HepG2 (cell line): ENCODE results near the gene KAT14. TPM values are rescaled to one million over a fixed set of nuclear protein-coding genes. Genes with fewer than 3 reads are reported as not detected.

Source experiments
- CREB1 ChIP-seq, 2 experiments: fragments of 450-650 bp in 1 of 2; IDR thresholded peaks; 2 replicates each; pipeline ENCODE4 v1.6.1; 2016 to 2017; ENCODE audit warnings: control low read depth in 1 of 2, mild to moderate bottlenecking in 1 of 2, missing compliant biosample characterization in 1 of 2, missing genetic modification characterization in 1 of 2
- CREBL2 ChIP-seq: sonication (generic); formaldehyde crosslinking; IDR thresholded peaks from 2 replicates; pipeline ENCODE4 v1.8.1; 2023; ENCODE audit warnings: missing genetic modification reagents, mild to moderate bottlenecking, borderline replicate concordance
- EEA1 ChIP-seq: sonication (generic); formaldehyde crosslinking; IDR thresholded peaks from 2 replicates; pipeline ENCODE4 v1.5.1; 2020; ENCODE audit warnings: mild to moderate bottlenecking, missing genetic modification reagents, borderline replicate concordance
- HOXA7 ChIP-seq: sonication (generic); formaldehyde crosslinking; IDR thresholded peaks from 2 replicates; pipeline ENCODE4 v1.8.1; 2022; ENCODE audit warnings: mild to moderate bottlenecking, missing genetic modification reagents, moderate library complexity
- KDM5A ChIP-seq: fragments of 200-600 bp; sonication (generic); IDR thresholded peaks from 2 replicates; pipeline ENCODE4 v1.7.0; 2018; ENCODE audit warnings: antibody characterized with exemption, mild to moderate bottlenecking, low read length, borderline replicate concordance
- KMT2B ChIP-seq: IDR thresholded peaks from 2 replicates; pipeline ENCODE4 v1.6.1; 2016; ENCODE audit warnings: missing genetic modification reagents, missing compliant biosample characterization
- MAFF ChIP-seq: IDR thresholded peaks from 2 replicates; pipeline ENCODE4 v1.6.1; 2011; ENCODE audit warnings: low read depth, low read length, improper control_type of control experiment
- MXD4 ChIP-seq: IDR thresholded peaks from 2 replicates; pipeline ENCODE4 v1.6.1; 2016; ENCODE audit warnings: mild to moderate bottlenecking, missing biosample characterization, missing genetic modification reagents
- NFYB ChIP-seq: sonication (generic); formaldehyde crosslinking; IDR thresholded peaks from 2 replicates; pipeline ENCODE4 v1.4.0; 2020; ENCODE audit warnings: missing genetic modification reagents
- NR2C2 ChIP-seq: sonication (generic); formaldehyde crosslinking; IDR thresholded peaks from 2 replicates; pipeline ENCODE4 v1.4.0; 2020; ENCODE audit warnings: missing genetic modification reagents, mild to moderate bottlenecking, moderate library complexity, borderline replicate concordance
- NRL ChIP-seq: sonication (generic); formaldehyde crosslinking; IDR thresholded peaks from 2 replicates; pipeline ENCODE4 v1.5.0; 2020; ENCODE audit warnings: missing genetic modification reagents, mild to moderate bottlenecking, moderate library complexity, borderline replicate concordance
- SIN3A ChIP-seq: IDR thresholded peaks from 2 replicates; pipeline ENCODE4 v1.6.1; 2011; ENCODE audit warnings: low read depth, mild to moderate bottlenecking, control low read depth, low read length, borderline replicate concordance
- TCF12 ChIP-seq, 2 experiments: fragments of 450-650 bp in 1 of 2; sonication (generic) in 1 of 2; formaldehyde crosslinking in 1 of 2; IDR thresholded peaks; 2 replicates each; pipeline versions ENCODE4 v1.6.1 to v1.8.0; 2017 to 2022; ENCODE audit warnings: antibody characterized with exemption in 1 of 2, mild to moderate bottlenecking in 1 of 2, missing genetic modification reagents in 1 of 2, moderate library complexity in 1 of 2
- TGIF2 ChIP-seq: IDR thresholded peaks from 2 replicates; pipeline ENCODE4 v1.6.1; 2016; ENCODE audit warnings: control low read depth, missing compliant biosample characterization
- TSC22D2 ChIP-seq: sonication (generic); formaldehyde crosslinking; IDR thresholded peaks from 2 replicates; pipeline ENCODE4 v1.5.1; 2020; ENCODE audit warnings: missing genetic modification reagents, mild to moderate bottlenecking, borderline replicate concordance
- ZBTB2 ChIP-seq: sonication (generic); formaldehyde crosslinking; IDR thresholded peaks from 2 replicates; pipeline ENCODE4 v1.8.0; 2022; ENCODE audit warnings: low read depth, missing genetic modification reagents
- ZBTB34 ChIP-seq: sonication (generic); formaldehyde crosslinking; IDR thresholded peaks from 2 replicates; pipeline ENCODE4 v1.8.0; 2022; ENCODE audit warnings: mild to moderate bottlenecking, missing genetic modification reagents
- ZFX ChIP-seq: sonication (generic); formaldehyde crosslinking; IDR thresholded peaks from 2 replicates; pipeline ENCODE4 v1.4.0; 2020; ENCODE audit warnings: mild to moderate bottlenecking, low read depth, missing genetic modification reagents, moderate library complexity
- ZNF12 ChIP-seq: sonication (generic); formaldehyde crosslinking; IDR thresholded peaks from 2 replicates; pipeline ENCODE4 v1.5.0; 2020; ENCODE audit warnings: missing genetic modification reagents
- ZNF367 ChIP-seq: sonication (generic); formaldehyde crosslinking; IDR thresholded peaks from 2 replicates; pipeline ENCODE4 v1.4.0; 2020; ENCODE audit warnings: missing genetic modification reagents, borderline replicate concordance
- ZNF552 ChIP-seq: sonication (generic); formaldehyde crosslinking; IDR thresholded peaks from 2 replicates; pipeline ENCODE4 v1.9.0; 2022; ENCODE audit warnings: missing genetic modification reagents, mild to moderate bottlenecking, borderline replicate concordance
- ZNF567 ChIP-seq: sonication (generic); formaldehyde crosslinking; IDR thresholded peaks from 2 replicates; pipeline ENCODE4 v1.8.1; 2023; ENCODE audit warnings: mild to moderate bottlenecking, missing genetic modification reagents, borderline replicate concordance
- ZNF639 ChIP-seq: conservative IDR thresholded peaks from 2 replicates; pipeline ENCODE4 v1.6.1; 2018; ENCODE audit warnings: missing genetic modification reagents
- ZNF75D ChIP-seq: sonication (generic); formaldehyde crosslinking; IDR thresholded peaks from 2 replicates; pipeline ENCODE4 v1.8.1; 2023; ENCODE audit warnings: missing genetic modification reagents, mild to moderate bottlenecking, borderline replicate concordance
- ZNF772 ChIP-seq: sonication (generic); formaldehyde crosslinking; IDR thresholded peaks from 2 replicates; pipeline ENCODE4 v1.5.0; 2020; ENCODE audit warnings: mild to moderate bottlenecking, missing genetic modification reagents
- ZSCAN31 ChIP-seq: sonication (generic); formaldehyde crosslinking; IDR thresholded peaks from 2 replicates; pipeline ENCODE4 v1.5.0; 2020; ENCODE audit warnings: low read depth, mild to moderate bottlenecking, missing genetic modification reagents
- polyA plus RNA-seq, 8 experiments: library from polyadenylated mRNA; depleted of rRNA in 3 of 8; stranded (reverse) in 7 of 8; unstranded in 1 of 8; fragments of >200 nt; fragmentation: Illumina TruSeq in 4 of 8; extraction: Trizol in 4 of 8; gene quantifications; 2 replicates each; pipeline versions ENCODE4 v1.2.1 to v1.2.3, GENCODE V29; 2011 to 2016; ENCODE audit warnings: low read depth in 4 of 8, missing spikeins in 1 of 8, mixed read lengths in 1 of 8; ENCODE audit not compliant: insufficient read depth in 1 of 8
- total RNA-seq, 5 experiments: library from RNA; depleted of rRNA; stranded (reverse); fragments of >200 nt; fragmentation: Illumina TruSeq; extraction: Trizol; gene quantifications; 2 replicates each; pipeline ENCODE4 v1.2.3, GENCODE V29; 2016; ENCODE audit warnings: low read depth in 1 of 5

Gene KAT14
- total and polyA plus RNA-seq, 2 of the 13 experiments (the other 11 are each of a cell fraction or from before 2014, with no cell fraction given) = 5.1 to 15.1 TPM

GRCh38 chr20:18144541-18145099 lies 7.0 kb downstream of the KAT14 start (continued):
- TF ChIP-seq ZBTB2 (CRISPR knock-in tag) (no peak), NFYB (CRISPR knock-in tag) (no peak), MXD4 (CRISPR knock-in tag) (no peak), KDM5A (no peak), CREBL2 (CRISPR knock-in tag) (no peak), ZBTB34 (CRISPR knock-in tag) (peak; percentile 45; the same call in 1 of the 2 replicates), NRL (no peak), ZNF772 (CRISPR knock-in tag) (no peak; the same call in 1 of the 2 replicates), KMT2B (no peak), MAFF (no peak), HOXA7 (CRISPR knock-in tag) (no peak), ZNF367 (CRISPR knock-in tag) (no peak), ZNF552 (CRISPR knock-in tag) (no peak), ZNF75D (no peak), ZSCAN31 (CRISPR knock-in tag) (peak; percentile 40; the same call in 1 of the 2 replicates), ZNF639 (CRISPR knock-in tag) (no peak), EEA1 (CRISPR knock-in tag) (no peak), NR2C2 (no peak), TCF12 (IDR thresholded peaks at IDR 0.05) (no peak), TCF12 (CRISPR knock-in tag; IDR thresholded peaks at IDR 0.05) (no peak), CREB1 (IDR thresholded peaks at IDR 0.05) (no peak), CREB1 (CRISPR knock-in tag; IDR thresholded peaks at IDR 0.05) (peak; percentile 44), SIN3A (no peak), TSC22D2 (CRISPR knock-in tag) (no peak), ZFX (CRISPR knock-in tag) (no peak), ZNF567 (CRISPR knock-in tag) (no peak), ZNF12 (no peak), TGIF2 (CRISPR knock-in tag) (no peak)
